SW 1271 (cell line): Measurements from ENCODE around the gene EPS8.
"Not testable (repeated sequence)": the region's sequence is repeated elsewhere in the genome, so short reads cannot be mapped to it uniquely, and the experiment has no call there.

ENCODE experiments used
- DNase-seq, 2 experiments: peaks; one replicate each; lab custom pipeline; 2025; lab: John Stamatoyannopoulos, UW

EPS8 gene

GRCh38 chr12:15646581-15646980 is 142.6 kb downstream of the EPS8 start:
- DNase-seq, result no peak

DNA sequence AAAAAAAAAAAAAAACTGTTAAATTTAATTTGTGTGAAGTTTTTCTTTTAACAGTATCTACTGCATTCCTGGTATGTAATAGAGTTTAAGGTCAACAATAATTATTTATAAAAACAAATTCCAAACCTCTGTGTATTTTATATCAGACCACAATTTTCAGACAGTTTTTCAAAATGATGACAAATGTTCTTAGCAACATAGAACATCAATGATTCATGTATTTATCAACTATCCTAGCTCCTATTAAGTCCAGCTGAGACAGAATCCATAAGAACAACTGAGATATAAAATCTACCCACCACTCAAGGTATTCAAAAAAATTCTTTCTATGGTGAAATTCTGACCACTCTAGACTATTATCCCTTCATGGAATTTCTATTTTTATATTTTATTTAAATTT is 144.5 kb downstream of the EPS8 start:
- DNase-seq, result no peak

GRCh38 chr12:15638231-15638630 is 151.0 kb downstream of the EPS8 start:
- DNase-seq, result no peak

DNA sequence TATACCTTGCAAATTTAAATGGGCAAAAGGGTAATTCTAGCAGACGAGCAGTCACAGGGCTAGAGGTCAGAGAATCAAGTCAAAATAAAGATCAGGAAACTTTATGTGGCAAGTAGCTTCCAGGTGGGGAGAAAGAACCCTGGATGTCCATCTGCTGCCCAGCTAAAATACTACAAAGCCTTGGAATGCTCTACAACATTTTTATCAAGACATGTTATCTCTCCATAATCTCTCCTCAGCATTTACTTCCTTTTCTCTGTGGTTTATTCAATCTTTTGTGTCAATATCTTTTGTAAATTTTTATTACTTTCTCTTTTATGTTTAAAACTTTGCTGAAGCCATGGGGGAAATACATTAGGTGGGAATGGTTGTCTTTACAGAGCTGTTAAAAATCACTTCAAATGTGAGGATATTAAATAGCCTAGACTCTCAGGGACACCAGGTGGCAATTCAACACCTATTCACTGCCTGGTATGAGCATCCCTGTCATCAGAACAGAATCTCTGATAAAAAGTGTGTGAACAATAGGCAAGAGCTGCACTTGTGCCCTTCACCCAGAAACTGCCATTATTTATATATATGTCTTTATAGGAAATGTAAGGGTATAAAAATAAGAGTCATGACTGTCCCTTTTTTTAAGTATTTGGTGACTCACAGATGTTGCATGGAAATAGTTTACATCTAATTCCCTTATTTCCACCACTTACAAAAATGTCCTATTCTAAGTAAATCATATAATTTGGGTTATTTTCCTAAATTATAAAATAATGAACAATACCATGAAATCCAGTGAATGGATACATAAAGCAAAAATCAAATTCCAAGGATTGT is 152.9 kb downstream of the EPS8 start:
- no peak for DNase-seq

DNA sequence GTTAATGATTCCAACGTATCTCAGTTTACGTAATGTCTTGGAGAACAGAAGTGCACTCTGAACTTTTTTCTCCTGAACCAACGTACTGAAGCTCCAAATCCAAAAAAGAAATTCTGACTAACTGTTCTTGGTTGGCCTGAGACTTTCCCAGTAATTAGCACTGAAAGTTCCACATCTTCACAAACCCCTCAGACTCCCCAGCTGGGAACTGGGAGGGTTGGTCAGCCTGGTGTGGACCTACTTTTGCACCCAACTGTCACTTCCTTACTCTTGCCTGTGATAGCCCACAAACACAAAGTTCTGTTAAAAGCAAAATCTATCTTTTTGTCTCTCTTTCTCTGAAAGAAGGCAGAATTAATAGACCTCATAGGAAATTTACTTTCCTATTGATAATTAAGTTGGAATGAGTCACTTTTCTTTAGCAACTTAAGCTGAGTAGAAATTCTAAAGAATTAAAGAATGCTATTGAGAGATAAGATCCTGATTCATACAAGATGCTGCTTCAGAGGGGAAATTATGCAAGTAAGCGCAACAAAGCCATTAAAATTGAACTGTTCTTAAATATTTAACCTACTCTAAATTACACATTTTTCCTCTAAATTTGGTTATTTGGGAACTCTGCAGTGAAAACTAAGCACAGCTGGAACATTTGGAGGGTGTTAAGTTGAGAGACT is 155.0 kb downstream of the EPS8 start:
- no peak for DNase-seq

- DNase-seq, result no peak
Measured at GRCh38 chr12:15633201-15633600, 156.0 kb downstream of the EPS8 start.

DNA sequence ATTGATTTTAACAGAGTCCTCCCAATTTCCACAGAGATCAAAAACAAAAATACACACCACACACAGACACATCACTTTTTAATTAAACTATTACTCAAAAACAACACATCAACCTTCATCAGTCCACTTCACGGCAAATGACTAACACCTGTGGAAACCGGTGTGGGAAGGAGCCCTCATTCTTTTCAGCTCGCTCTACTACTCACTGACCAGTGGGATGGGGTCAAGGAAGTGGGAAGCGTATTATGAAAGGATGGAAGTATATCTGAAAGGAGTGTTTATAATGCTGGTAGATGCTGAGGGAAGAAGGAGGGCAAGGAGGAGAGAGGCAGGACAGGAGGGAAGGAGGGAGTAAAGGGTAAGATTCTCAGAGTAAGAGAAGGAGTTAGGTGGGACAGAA is 156.5 kb downstream of the EPS8 start:
- no peak for DNase-seq

DNA sequence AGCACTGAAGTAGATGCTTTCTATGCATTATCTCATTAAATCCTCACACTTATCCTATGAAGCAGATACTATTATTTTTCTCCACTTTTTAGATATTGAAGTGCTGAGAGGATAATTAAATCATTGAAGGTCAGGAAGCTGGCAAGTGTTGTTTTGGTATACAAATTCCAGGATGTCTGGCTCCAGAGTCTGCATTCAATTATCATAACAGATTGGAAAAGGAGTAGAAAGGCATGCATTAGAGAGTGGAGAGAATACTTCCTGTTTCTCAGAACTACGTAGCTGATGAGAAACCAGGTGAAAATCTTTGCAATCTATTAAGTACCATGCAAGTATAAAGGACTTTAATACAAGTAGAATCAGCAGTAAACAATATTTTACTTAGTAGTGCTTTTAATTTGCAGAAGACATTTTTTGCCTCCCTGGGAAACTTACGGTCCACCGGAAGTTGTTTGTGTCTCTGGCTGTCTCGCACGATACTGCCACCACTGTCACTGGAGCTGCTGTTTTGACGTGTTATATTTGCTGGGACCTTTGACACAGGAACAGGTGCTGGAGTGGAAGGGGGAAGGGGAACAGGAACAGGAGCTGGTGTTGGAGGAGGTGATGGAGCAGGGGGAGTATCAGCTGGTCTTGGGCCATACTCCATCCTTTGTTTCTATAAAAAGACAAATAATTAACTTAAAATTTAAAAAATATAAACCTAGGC is 158.0 kb downstream of the EPS8 start:
- DNase-seq, result no peak

GRCh38 chr12:15629761-15630160 is 159.4 kb downstream of the EPS8 start:
- DNase-seq, result peak in 1 of 2 experiments; percentile 15

DNA sequence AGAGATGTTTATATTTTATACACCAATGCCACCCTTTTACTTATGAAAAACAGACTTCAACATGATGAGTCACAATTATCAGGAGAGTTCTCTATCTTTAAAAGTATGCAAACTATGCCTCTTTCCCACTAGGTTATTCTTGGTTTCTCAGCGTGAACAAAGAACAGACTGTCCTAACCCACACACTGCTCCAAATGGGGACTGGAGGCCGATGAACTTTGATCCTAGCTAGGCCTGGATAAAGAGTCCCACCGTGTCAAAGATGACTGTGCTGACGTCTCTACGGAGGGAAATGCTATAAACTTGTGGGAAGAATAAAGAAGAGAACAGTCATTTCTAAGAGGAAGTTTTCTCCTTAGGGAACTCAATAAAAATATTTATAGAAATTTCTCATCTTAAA is 160.1 kb downstream of the EPS8 start:
- peak; percentile 48 to 90 for DNase-seq

DNA sequence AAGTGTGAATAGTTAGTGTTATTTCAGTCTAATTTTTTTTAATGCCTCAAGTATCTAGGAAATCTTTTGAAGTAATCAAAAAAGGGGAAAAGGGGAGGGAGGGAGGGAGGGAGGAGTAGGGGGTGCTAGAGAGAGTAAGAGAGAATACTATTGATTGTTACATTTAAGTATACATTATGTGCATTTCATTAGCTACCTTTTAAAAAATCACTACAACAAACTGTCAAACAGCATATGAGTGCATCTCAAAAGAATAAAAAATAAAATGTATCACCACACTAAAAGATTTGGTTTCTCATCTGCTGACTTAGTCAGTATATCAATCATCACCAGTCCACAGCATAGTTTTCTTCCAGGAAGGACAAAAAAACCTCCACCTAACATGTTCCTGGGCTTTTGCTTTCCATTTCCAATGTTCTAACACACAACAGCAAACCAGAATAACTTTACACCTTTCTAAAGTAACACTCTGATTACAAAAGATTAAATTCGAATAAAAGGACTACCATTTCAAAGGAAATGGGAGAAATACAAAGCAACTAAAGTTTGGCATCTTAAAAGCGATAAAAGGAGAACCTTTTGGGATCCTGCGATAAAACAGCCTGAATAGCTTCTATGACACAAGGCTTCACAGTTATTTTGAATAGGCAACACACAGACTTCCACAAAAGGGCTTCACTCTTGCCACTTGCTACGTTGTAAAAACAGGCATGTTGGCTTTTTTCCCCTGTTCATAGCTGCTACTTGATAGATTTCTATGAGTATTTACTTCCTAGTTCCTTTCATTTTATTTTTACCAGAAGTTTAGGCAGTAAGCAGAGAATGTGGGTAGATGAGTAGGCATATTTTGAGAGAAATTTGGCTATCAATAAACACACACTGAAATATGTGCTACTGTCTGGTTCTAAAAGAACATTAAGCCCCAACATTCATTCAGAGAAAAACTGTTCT is 160.9 kb downstream of the EPS8 start:
- DNase-seq, result peak in 1 of 2 experiments; percentile 48

- DNase-seq, result no peak
Measured at GRCh38 chr12:15625075-15625474, 164.1 kb downstream of the EPS8 start.

DNA sequence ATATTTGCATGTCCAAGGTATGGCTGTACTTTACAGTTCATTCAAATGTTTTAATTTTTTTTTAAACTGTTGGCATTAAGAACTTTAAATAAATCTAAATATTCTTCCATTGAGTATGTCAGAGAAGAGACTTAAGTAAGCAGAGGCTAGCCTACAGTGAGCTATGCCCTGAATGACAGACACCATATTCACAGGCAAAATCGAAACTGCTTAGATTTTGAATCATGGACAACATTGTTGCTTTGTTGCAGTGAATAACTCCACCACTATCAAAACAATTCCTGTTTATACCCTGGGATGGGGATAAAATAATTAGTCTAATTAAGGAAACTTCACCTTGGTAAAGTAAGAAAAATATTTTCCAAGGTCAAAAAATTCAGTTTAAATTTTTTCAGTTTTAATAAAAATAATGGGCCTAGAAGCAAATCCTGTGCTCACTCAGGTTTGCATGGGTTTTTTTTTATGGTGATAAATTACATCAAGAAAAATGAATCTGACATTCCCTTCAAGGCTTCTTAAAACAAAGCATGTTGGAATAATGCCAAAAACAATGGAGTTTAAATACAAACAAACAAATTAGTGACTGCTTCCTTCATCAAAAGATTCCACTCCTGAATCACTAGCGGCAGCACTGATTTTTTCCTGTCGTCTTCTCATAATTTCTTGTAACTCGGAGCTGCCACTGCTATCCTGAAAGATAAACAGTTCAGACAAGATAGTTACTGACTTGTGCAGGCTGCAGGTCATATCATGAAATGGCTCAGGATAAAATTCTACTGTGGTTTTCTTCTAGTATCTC is 168.2 kb downstream of the EPS8 start:
- no peak for DNase-seq

GRCh38 chr12:15616495-15616894 is 172.7 kb downstream of the EPS8 start:
- not testable (repeated sequence) for DNase-seq

DNA sequence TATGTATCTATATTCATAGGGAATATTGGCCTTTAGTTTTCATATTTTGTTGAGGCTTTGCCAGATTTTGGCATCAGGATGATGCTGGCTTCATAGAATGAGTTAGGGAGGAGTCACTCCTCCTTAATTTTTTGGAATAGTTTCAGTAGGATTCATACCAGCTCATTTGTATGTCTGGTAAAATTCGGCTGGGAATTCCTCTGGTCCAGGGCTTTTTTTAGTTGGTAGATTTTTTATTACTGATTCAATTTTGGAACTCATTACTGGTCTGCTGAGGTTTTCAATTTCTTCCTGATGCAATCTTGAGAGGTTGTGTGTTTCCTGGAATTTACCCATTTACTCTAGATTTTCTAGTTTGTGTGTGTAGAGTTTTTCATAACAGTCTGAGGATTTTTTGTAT is 175.2 kb downstream of the EPS8 start:
- no peak for DNase-seq

DNA sequence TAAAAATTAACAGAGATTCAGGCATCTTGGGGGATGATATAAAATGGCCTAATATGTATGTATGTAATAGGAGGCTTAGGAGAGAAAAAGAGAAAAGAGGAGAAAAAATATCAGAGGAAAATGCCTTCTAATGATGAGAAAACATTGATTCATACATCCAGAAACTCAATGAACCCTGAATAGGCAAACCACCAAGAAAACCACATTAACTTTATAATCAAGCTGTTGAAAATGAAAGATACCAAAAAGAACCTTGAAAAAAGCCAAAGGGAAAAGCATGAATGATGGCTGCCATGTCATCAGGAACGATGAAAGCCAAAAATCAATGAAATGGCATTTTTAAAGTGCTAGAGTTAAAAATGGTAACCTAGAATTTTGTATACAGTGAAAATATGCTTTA is 180.2 kb downstream of the EPS8 start:
- DNase-seq, result no peak

DNA sequence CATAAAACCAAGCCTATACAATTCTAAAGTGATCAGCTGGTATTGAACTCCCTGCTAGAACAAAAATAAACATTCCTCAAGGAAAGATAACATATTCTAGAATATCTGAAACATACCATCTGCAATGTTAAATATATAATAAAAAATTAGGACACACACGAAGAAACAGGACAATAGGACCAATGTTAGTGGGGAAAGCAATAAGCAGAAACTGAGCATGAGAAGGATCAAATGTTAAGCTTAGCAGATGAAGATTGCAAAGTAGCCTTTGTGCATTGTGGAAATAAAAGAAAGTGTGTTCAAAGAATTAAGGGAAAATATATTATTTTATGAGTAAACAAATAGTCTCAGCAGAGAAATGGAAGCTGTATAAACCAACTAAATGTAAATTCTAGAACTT is 180.8 kb downstream of the EPS8 start:
- no peak for DNase-seq

GRCh38 chr12:15605881-15606590 is 183.2 kb downstream of the EPS8 start:
- no peak for DNase-seq

DNA sequence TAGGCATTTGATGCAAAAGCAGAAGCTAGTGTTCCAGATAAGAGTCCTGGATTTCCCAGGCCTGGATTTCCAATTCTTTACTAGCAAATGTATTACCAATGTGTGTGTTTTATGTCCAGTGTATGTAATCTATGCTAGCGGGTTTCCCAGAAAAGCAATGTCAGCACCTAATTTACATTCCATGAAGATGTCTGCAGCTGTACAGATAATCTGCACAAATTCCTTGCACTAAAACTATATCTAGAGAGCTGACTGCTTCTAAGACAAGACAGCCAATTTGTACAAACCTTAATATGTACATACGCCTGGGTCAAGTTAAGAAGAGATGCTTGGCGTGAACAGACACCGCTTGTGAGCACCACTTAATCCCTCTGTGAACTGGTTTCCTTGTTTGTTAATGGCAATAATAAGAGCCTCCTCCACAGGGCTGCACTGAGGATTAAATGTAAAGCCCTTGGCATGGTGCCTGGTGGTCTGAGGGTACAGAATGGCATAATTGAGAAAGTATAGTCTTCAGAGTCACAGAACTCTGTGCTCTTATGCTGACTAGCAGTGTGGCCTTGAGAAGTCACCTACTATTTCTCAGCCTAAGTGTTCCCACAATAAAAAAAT is 185.6 kb downstream of the EPS8 start:
- no peak for DNase-seq
